HG02973 (cell line): ENCODE measurements around the gene C10orf71.

Experiments
- ATAC-seq: cut with Tn5 transposase; IDR thresholded peaks from one replicate; pipeline ENCODE4 v1.9.1; 2021; ENCODE audit warnings: moderate library complexity; ENCODE audit not compliant: unreplicated experiment

The C10orf71 gene

DNA sequence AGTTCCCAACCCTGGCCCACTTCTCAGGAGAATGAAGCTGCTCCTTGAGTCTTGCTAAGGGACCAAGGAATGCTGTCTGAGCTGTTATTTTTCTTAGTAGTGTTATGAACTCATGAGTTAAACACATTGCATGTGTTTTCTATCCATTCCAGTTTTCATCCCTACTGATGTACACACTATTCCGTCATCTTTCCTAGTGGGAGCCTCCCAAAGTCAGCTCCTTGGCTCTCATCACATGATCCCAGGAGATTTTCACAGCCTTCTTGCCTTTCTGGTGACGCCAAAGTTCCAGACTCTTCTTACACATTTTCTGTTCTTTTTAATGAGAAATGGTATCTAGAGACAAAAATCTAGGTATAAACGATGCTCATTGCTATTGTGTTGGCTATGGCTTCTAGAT, 8.4 kb upstream of the C10orf71 start:
- no peak for ATAC-seq

DNA sequence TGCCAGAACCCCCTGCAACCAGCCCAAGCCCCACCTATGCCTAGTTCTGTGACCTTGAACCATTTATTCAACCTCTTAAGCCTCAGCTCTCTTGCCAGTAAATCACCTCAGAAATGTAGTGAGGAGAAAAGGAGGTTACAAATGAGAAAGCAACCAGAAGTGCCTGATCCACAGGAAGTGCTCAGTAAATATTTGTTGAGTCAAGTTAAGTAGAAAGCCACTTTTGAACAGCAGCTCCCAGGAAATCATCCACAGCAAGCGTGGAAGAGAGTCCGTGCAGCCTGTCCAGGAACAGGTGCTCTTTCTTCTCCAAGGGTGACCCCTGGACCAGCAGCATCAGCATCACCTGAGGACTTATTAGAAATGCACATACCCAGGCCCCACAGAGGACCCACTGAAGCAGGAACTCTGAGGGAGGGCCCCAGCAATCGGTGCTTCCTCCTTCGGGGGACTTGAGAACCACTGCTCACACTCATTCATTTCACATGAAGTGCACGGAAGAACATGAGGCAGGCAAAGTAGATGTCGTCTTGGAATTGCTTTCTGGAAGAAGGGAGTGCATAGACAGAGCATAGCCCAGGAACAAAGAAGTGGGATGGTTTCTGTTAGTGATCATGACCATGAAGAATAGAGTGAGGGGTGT, 6.3 kb upstream of the C10orf71 start:
- no peak for ATAC-seq

DNA sequence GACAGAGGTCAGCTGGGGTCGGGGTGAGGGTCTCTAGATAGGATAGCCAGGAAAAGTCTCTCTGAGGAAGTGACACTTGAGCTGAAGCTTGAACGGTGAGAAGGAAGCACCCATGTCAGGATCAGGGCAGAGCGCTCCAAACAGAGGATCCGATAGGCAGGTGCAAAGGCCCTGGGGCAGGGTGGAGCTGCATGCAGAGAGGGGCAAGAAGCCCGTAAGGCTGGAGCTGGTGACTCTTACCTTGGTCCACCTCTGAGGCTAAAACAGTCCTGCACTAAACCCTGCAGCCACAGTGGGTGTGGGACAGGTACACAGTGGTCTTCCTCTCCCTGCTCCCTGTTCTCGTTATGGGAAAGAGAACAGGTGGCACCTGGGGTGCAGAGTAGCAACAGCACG, 5.8 kb upstream of the C10orf71 start:
- ATAC-seq = no peak

DNA sequence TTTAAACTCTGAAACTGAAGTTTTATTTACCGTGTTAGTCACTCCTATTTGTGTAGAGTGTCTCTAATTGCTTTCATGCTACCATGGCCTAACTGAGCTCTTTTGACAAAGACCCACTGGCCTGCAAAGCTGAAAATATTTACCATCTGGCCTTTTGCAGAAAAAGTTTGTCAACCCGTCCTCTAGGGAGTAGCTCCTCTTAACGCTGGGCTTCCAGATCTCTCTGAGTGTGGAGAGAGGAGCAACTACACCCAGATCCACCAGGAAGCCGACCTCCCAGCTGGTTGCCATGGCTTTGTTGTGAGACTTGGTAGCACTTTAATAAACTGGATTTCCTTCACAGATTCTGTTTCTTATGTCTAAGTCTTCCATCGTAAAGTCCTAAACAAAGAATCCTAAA, 4.2 kb upstream of the C10orf71 start:
- no peak for ATAC-seq

DNA sequence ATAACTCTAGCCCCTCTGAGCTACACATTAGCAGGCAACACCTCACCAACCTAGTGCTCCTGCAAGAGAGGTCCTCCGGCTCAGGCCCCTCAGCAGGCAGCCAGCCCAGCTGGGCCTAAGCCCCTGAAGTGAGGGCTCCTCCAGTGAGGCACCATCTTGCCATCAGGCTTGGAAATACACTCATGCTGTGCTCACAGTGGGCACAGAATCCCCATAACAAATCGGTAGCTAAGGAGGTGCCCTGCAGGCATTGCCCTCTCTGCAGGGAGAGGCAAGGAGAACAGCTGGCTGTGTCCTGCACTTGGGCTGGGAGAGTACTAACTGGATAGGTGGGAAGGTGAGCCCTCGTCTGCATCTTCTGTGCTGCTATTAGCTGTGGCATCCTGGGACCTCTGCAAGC, 3.7 kb upstream of the C10orf71 start:
- ATAC-seq = no peak

DNA sequence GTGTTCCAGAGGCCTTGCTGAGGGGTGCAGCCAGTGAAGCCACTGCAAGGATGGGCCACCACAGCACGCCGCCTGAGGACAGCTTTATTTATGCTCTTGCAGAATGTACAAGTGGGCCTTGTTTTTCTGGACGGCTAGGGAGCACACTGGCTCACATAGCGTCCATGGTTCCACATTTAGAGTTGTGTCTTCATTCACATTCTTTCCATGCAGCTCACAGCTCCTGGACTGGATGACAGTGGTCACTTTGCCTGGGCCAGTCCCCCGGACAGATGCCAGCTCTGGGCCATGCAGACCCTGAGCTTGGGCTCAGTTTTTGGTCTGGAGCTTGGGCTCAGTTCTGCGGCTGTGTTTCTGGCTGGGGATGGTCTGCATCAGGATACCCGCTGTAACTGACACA, 2.6 kb upstream of the C10orf71 start:
- no peak for ATAC-seq

DNA sequence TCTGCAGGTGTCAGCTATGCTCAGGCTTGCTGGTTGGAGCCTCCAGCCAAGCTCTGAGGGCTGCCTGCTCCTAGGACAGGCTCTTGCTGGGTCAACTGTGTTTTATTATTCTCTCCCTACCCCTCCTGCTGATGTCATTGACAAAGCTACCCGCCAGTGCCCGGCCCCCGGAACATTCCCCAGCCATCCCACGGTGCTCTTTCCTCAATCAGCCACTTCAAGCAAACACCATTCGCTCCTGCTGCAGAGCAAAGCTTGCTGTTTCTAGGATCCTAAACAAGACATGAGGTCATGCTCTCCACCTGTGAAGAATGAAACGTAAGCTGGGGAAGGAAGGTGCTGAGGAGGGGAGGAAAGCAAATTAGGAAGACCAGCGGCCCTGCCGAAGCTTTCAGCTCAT, 2.1 kb upstream of the C10orf71 start:
- no peak for ATAC-seq

DNA sequence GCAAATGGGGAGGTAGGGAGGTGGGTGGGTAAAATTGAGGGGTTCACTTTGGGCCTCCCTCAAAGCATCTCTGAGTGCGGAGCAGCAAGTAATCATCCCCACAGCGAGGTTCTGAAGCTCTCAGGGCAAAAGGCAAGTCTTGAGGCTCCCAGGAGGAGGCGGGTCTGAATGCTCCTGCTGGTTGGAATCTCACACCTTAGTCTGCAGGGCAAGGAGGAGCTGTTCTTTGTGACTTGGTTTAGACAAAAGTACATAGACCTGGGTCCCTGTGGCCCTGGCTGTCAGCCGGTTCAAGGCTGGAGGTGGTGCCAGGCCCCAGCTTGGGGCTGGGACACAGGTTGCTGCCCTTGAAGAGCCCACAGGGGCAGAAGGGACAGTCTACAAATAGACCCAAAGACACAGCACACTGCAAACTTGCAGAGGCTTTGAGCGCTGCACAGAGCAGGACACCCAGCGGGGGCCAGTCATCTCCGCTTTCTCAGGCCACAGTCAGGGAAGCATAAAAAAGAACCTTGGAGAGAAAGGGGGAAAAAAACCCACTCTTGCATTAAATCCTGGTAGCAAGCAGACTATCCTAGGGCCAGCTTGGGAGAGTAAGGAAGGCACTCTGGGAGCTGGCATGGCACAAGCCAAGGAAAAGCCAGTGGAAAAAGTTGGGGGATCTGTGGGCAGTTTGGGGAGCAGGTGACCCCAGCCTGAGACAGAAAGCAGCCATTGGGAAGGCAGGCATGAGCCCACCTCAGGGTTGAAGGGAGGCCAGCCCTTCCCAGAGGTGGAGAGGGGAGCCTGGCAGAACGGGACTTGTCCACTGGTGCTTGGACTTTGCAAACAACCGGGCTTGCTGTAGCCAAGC, 926 bp upstream of the C10orf71 start:
- ATAC-seq = no peak

DNA sequence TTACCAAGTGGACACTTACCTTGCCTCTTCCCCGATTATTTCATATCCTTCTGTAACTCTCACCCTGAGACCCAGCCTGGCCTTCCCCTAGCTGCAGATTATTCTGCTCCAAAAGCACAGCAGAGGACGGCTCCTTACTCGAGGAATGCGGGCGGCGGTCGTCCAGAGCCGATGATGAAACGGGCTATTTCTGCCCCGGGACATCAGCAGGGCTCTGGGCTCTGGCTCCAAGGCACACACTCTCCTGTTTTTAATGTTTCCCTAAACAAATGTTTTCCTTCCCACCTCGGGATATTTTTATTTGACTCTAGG, 343 bp upstream of the C10orf71 start:
- ATAC-seq = no peak

DNA sequence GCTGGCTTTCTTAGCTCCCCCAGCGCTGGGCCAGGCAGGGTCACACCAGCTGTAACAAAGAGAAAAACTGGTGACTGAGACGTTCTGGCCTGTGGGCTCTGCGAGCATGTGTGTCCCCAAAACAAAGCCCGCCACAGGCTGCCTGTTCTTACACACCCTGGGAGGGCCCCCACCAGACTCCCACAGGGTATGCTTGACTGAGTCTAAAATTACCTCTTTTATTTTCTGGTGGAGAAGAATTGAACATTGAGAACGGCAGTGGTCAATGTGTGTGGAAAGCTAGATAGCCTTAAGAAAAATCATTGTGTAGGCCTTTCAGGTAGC, 808 bp downstream of the C10orf71 start:
- ATAC-seq = peak; percentile 79

DNA sequence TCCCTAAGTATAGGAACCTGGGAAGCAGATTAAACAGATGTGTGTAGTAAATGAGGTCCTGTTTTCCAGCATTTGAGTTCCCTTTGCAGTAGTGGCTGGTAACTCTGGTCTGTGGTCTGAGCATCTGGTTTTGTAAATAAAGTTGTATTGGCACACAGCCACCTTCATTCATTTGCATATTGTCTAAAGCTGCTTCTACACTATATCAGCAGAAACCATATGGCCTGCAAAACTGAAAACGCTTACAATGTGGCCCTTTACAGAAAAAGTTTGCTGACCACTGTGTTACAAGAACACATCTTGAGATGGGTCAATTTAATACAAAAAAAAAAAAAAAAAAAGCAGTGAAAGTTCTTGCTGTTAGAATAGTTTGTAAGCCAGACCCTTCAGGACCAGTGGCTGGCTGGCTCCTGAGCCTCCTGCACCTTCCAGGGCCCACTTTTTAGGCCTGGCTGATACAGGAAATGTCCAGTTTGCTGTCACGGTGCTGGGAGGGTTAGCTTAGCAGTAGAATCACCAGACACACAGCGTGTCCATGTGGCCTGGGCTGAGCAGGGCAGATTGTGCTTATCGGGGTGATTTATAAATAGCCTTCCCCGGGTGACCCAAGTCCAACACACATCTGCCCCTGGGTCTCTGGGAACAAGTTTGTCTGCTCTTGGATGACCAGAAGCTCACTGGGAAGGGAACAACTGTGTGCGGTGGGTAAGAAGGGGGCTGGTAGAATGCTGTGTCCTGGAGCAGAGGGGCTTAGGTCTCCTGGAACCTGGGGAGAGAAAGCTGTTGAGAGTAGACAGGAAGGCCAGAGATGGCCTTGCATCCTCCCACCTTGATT, 1.4 kb downstream of the C10orf71 start:
- peak; percentile 62 for ATAC-seq

DNA sequence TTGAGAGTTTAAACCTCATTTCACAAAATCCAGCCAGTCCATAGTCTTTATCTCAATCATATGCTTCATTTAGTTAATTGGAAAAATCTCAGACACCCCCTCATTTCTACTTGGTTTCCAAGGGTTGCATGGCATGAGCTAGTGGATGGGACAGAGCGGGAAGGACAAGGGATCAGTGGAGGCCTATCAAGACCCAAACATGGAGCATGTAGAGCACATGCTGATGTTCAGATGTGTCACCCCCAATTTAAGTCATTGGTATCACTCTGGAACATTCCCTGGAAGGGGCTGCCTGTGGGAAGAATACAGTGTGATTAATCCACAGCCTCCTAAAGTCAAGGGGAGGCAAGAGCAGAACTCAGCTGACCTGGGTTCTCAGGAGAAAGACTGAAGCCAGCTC, 2.3 kb downstream of the C10orf71 start:
- no peak for ATAC-seq

DNA sequence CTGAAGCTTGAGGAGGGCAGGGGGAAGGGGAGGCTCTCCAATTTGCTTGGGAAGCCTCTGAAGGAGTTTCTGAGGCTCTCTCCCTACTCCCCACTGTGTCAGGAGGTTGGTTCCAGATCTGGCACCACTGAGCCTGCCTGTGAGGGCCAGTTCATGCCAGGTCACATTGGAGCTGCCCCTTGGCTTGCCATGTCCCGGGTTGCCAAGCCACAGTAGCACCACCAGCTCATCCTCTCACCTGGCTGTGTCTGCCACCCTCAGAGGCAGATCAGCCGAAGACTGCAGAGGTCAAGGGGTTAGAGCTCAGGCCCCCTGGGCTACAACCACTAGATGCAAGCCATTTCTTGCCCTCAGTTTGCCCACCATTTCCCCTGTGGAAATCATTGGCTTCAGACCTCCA, 3.1 kb downstream of the C10orf71 start:
- ATAC-seq = no peak

DNA sequence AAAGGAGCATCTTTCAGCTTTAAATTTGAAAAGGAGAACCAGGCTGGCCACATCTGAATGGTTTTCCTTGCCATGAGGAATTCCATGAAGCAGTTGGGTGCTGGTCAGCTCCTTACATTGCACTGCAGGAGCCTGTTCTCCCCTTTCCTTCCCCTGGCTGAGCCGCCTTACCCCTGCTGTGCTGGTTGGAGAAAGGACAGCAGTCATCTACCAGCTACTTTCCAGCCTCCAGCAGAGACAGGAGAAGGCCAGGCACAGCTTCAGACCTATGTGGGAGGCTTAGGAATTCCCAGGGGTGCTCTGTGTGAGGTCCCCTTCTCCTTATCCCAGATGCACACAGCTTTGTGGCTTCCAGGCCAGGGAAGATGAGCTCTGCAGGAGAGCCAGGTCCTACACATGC, 4.7 kb downstream of the C10orf71 start:
- ATAC-seq = no peak

DNA sequence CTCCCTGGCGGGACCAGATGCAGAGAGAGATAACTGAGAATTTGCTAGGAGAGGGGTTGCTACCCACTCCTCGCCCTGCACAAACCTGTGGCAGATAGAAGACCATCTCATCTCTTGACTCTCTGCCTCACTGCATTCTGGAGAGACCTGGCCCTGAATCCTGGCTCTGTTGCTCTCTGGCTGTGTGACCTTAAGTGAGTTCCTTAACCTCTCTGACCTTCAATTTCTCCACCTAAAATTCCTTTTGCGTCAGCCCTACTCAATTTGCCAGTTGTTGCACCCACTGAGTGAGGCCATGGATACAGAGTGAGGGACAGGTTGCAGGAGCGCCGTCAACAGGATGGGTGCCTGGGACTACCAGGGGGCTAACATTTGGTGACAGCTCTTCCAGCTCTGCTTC, 5.2 kb downstream of the C10orf71 start:
- no peak for ATAC-seq

DNA sequence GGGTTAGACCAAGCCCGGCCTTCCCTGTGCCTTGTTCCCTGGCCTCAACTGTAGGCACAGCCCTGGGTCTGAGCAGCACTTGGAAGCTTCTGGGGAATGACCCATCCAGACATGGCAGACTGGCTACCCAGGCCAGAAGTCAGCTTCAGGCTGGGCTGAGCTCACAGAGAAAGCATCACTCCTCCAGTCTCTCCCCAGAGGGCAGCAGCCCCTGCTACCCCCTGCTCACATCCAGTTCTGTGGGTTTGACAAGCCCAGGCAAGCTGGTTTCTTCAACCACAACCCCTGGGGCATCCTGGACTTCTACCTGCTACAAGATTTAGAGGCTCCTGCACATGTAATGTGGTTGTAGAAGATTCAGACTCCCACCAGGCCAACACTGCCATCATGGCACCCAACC, 9.0 kb downstream of the C10orf71 start:
- ATAC-seq = no peak

DNA sequence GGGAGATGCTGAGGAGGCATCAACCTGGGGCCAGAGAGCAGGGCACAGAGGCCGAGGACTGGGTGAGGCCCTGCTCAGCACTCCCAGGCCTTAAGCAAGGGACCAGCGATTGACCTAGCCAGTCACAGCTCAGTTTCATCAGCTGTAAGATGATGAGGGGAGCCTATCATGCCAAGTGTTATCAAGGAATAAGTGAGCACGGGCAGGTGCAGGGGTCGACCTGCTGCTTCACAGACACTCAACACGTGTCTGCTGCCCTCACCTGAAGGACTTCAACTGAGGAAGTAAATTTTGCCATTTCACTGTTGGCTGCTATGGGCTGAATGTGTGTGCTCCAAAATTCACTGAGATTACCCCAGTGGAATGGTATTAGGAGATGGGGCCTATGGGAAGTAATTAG, 9.9 kb downstream of the C10orf71 start:
- ATAC-seq = no peak

DNA sequence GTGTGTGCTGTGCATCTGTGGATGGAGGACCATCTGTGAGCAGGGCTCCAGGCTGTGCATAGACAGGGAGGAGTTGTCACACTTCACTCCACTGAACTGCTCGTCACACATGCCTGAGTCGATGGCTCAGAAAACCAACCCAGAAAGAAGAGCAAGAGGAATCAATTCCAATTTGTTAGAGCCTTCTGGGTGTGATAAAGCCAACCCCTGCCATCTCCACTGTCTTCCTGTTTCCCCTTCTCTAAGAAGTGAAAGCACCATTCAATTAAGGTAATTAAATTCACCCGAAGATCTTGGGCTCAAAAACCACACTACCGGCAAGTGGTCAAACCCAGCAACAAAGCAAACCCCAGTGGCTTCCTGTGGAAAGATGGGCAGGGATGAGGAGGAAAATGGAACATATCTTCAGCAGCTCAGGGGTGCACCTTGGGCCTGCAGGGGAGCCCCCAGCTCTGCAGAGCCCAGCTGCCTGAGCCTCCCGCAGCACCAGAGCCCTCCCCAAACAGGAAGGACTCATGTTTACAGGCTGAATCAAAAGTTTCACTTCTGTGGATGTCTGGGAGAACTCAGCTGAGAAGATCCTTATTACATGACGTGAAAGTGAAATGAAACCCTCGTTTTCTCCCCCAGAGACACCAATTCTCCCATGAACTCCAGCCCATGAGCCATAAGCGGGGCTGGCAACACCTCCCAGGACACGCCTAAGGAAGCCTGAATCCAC, 10.9 kb downstream of the C10orf71 start:
- ATAC-seq = no peak

DNA sequence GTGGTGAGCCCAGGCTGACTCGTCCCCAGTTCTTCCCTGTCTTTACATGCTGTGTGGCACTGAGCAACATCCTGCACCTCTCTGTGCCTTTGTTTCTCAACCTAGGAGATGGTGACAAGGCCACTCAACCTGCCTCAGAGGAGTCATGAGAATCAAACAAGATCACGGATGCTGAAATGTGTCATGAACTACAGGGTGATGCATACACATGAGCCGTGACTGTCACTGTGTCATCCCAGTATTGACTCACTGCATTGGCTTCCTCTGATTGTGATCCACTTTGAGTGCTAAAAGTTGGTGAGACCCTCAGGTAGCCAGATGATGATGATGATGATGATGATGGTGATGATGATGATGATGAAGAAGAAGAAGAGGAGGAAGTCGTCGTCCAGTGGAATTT, 11.5 kb downstream of the C10orf71 start:
- ATAC-seq = no peak

DNA sequence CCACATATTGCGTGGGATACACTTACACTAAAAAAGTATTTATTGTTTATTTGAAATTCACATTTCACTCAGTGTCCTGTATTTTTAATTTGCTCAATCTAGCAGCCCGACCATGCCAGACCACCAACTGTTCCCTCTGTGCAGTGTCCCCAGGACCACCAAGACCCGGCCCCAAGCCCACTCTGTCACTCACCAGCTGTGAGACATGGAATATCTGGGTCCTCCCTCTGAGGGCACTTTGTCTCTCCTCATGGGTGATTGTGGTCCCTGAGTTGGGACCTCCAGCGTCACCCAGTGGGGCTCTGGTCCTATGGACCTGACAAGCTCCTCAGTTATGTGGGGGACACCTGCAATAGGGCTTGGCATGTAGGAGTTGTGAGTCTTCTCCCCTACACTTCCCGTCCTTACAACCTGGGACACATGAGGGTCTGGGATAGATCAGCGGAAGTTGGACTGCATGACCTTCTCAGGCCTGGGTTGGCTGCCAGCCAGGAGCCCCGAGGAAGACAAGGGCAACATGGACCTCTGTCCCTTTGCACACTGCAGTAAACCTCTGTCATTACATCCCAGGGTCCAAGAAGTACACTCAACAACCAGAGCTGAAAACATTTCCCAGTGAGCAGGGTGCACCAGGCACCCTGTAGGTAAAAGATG, 12.1 kb downstream of the C10orf71 start:
- no peak for ATAC-seq
